Suprapubic skin (tissue), 4 donors: ENCODE data around the gene RIN1. TPM values are rescaled to one million over a fixed set of nuclear protein-coding genes. Genes with fewer than 3 reads are reported as not detected.
A peak's percentile ranks its signal among the peaks of the same experiment; 100 is the strongest.

Experiments used
- DNase-seq, 2 donors: peaks; one replicate each; pipeline ENCODE4 v3.0.0-alpha.2; 2019; ENCODE audit warnings: low spot score in 2 of 2
- H3K27ac ChIP-seq: fragments of 200-600 bp; sonication (generic); one replicate; pipeline ENCODE4 v1.5.1; 2019
- H3K27me3 ChIP-seq: fragments of 200-600 bp; sonication (generic); one replicate; pipeline ENCODE4 v1.5.1; 2019
- H3K36me3 ChIP-seq: fragments of 200-600 bp; sonication (generic); one replicate; pipeline ENCODE4 v1.5.1; 2019
- H3K4me1 ChIP-seq: fragments of 200-600 bp; sonication (generic); one replicate; pipeline ENCODE4 v1.5.1; 2019
- H3K4me3 ChIP-seq: fragments of 200-600 bp; sonication (generic); one replicate; pipeline ENCODE4 v1.5.1; 2019; ENCODE audit warnings: mild to moderate bottlenecking
- H3K9me3 ChIP-seq: fragments of 200-600 bp; sonication (generic); one replicate; pipeline ENCODE4 v1.5.1; 2019
- EP300 ChIP-seq: sonication (generic); formaldehyde crosslinking; IDR thresholded peaks from one replicate; pipeline ENCODE4 v1.6.1; 2017; ENCODE audit warnings: antibody characterized with exemption
- POLR2A ChIP-seq, 2 donors: fragments of 450-650 bp; IDR thresholded peaks; one replicate each; pipeline ENCODE4 v1.6.1; 2017; ENCODE audit warnings: antibody characterized with exemption in 2 of 2, mild to moderate bottlenecking in 2 of 2, moderate library complexity in 2 of 2
- POLR2AphosphoS5 ChIP-seq, 3 donors: sonication (generic); formaldehyde crosslinking; IDR thresholded peaks; one replicate each; pipeline ENCODE4 v1.6.1; 2017; ENCODE audit warnings: antibody characterized with exemption in 3 of 3
- WGBS: methylation state at CpG from one replicate; pipeline ENCODE4 v1.1.5; 2018; 5-methylcytosine and 5-hydroxymethylcytosine counted together
- total RNA-seq, 4 donors: library from RNA; depleted of rRNA; stranded (reverse); fragments of >200 nt; gene quantifications; one replicate each; pipeline ENCODE4 v1.1.0, GENCODE V29; 2016
- TF ChIP-seq, protein P1 (sequence below), 2 donors: fragments of 200-600 bp in 1 of 2; fragments of 450-650 bp in 1 of 2; sonication (generic) in 1 of 2; IDR thresholded peaks; one replicate each; pipeline ENCODE4 v1.5.1; 2016 to 2019; ENCODE audit warnings: antibody characterized with exemption in 2 of 2, mild to moderate bottlenecking in 1 of 2, moderate library complexity in 1 of 2

The RIN1 gene
- total RNA-seq, 4 donors from 2014 or later = 40.3 to 73.6 (median 60.3) TPM

DNA sequence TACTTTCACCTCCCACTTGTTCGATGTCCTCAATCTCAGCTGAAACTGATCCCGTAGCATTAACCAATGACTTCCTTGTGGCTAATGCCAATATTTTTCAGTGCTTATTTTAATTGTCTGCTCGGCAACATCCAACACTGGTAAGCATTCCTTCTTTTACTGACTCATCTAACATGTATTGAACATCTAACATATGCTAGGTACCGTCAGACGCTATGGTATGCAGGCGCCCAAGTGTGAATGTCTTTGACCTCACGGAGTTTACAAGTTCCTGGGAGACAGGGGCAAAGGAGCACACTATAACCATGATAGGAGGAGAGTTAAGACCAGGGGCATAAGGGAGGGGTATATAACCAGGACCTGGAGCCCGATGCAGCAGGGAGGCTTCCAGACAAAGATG is 6.9 kb upstream of the RIN1 start:
- H3K27me3 ChIP-seq = no peaks in the 10 kb centered on the region
- H3K36me3 ChIP-seq = peaks cover 31% of the 10 kb centered on the region
- WGBS = 85% methylated on average over 8 of the region's 8 CpGs
- DNase-seq = no peak
- H3K9me3 ChIP-seq = no peaks in the 10 kb centered on the region
- H3K27ac ChIP-seq = no peak overlapping the region
- H3K4me1 ChIP-seq = peaks cover 57% of the 10 kb centered on the region
- TF ChIP-seq, protein P1, sequence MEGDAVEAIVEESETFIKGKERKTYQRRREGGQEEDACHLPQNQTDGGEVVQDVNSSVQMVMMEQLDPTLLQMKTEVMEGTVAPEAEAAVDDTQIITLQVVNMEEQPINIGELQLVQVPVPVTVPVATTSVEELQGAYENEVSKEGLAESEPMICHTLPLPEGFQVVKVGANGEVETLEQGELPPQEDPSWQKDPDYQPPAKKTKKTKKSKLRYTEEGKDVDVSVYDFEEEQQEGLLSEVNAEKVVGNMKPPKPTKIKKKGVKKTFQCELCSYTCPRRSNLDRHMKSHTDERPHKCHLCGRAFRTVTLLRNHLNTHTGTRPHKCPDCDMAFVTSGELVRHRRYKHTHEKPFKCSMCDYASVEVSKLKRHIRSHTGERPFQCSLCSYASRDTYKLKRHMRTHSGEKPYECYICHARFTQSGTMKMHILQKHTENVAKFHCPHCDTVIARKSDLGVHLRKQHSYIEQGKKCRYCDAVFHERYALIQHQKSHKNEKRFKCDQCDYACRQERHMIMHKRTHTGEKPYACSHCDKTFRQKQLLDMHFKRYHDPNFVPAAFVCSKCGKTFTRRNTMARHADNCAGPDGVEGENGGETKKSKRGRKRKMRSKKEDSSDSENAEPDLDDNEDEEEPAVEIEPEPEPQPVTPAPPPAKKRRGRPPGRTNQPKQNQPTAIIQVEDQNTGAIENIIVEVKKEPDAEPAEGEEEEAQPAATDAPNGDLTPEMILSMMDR (IDR thresholded peaks at IDR 0.05) = no peak
- TF ChIP-seq EP300 (no peak), POLR2A (IDR thresholded peaks at IDR 0.05) (no peak), POLR2AphosphoS5 (IDR thresholded peaks at IDR 0.05) (no peak)
- no peak overlapping the region for H3K4me3 ChIP-seq

DNA sequence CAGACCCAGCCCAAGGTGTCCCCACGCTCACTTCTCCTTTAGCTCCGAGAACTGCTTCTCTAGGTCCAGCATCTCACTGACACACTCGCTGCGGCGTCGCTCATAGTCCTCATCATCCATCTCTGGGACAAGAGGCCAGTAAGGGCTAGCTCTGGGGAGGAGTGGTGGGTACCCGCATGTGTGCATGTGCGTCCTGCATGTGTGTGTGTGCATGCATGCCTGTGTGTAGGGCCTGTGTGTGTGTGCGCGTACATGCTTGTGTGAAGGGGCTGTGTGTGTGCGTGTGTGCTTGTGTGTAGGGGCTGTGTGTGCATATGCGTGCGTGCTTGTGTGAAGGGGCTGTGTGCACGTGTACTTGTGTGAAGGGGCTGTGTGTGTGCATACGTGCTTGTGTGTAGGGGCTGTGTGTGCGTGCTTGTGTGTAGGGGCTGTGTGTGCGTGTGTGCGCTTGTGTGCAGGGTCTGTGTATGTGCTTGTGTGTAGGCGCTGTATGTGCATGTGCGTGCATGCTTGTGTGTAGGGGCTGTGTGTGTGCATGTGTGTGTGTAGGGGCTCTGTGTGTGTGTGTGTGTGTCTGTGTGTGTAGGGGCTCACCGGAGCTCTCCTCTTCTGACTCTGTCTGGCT is 5.4 kb upstream of the RIN1 start:
- 96% methylated on average over 21 of the region's 21 CpGs for WGBS
- Histone ChIP-seq H3K36me3 (peaks cover 41% of the 10 kb centered on the region), H3K27me3 (no peaks in the 10 kb centered on the region), H3K9me3 (no peaks in the 10 kb centered on the region), H3K4me3 (no peak overlapping the region), H3K27ac (no peak overlapping the region), H3K4me1 (peaks cover 64% of the 10 kb centered on the region)
- DNase-seq = no peak
- TF ChIP-seq POLR2AphosphoS5 (IDR thresholded peaks at IDR 0.05) (no peak), EP300 (no peak), POLR2A (IDR thresholded peaks at IDR 0.05) (no peak)
- TF ChIP-seq, protein P1 (IDR thresholded peaks at IDR 0.05) = no peak

DNA sequence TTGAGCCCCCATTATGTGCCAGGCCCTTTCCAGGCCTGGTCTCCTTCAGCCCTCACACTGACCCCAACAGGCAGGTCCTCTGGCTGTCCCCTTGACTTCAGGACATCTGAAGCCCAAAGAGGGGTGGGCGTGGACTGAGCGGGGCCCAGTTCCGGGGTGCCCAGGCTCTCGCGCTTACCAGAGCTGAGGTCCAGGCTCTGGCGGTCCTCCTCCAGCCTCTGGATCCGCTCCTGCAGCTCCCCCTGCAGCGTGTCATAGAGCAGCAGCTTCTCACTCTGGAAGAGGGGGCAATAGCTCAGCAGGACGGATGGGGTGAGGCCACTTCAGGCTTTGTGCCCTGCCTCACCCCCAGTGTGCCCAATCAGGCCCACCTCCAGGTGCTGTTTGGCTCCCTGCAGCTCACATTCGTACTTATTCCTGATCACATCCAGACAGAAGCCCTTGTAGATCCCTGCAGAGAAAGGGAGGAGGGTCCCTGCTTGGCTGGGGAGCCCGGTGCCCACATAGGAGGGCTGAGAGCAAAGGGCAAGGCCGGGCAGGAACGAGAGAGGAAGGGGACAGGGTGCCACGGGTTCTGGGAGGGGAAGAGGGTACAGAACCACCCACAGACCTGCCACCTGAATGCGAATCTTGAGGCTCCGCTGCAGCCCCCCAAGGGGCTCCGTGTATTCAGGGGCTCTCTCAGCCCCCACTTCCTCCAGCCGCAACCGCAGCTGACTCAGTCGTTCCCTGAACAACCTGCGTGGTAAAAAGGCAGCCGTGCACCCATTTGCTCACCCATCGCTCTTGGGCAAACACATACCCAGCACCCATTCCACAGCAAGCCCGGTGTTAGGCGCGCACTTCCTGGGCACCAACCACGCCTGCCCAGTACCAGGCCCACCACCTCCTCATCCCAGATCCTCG is 4.6 kb upstream of the RIN1 start:
- WGBS = 91% methylated on average over 20 of the region's 28 CpGs
- Histone ChIP-seq H3K27me3 (no peaks in the 10 kb centered on the region), H3K4me3 (no peak overlapping the region), H3K36me3 (peaks cover 41% of the 10 kb centered on the region), H3K9me3 (no peaks in the 10 kb centered on the region), H3K27ac (no peak overlapping the region), H3K4me1 (peaks cover 64% of the 10 kb centered on the region)
- TF ChIP-seq POLR2AphosphoS5 (IDR thresholded peaks at IDR 0.05) (no peak), EP300 (no peak), POLR2A (IDR thresholded peaks at IDR 0.05) (no peak)
- TF ChIP-seq, protein P1 (IDR thresholded peaks at IDR 0.05) = no peak
- no peak for DNase-seq

DNA sequence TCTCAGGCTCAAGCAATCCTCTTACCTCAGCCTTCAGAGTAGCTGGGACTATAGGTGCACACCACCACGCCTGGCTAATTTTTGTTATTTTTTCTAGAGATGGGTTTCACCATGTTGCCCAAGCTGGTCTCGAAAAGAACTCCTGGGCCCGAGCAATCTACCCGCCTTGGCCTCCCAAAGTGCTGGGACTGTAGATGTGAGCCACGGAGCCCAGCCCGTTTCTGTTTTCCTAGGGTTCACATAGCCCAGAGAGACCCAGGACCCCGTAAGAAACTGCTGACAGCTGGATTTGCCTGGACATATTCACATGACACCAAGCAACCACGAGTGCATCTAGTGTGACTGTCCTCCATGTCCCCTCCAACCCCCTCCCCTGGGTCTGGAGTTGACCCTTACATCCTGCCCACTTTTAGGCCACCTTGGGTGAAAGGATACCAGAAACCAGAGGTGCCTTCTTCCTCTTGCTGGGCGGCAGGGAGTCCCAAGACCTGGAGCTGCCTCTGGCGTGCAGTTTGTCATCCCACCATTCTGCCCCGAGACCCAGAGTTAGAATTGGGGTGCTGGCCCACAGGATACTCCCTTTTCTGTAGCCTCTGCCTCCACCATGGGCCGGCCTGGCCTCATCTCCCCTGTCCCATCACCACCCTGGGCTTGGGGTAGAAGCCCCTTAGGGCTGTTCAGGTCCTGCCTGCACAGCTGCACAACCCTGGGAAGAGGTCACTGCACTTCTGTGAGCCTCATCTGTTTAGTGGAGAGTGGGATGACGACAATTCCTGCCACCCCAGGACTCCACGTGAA is 3.7 kb upstream of the RIN1 start:
- TF ChIP-seq EP300 = no peak
- no peak for TF ChIP-seq POLR2AphosphoS5 (IDR thresholded peaks at IDR 0.05)
- TF ChIP-seq, protein P1 (IDR thresholded peaks at IDR 0.05) = no peak
- TF ChIP-seq POLR2A (IDR thresholded peaks at IDR 0.05) = no peak
- Histone ChIP-seq H3K9me3 (no peaks in the 10 kb centered on the region), H3K27me3 (no peaks in the 10 kb centered on the region), H3K4me3 (no peak overlapping the region), H3K36me3 (peaks cover 41% of the 10 kb centered on the region), H3K27ac (peak overlapping the region; percentile 55), H3K4me1 (peaks cover 65% of the 10 kb centered on the region)
- 80% methylated on average over 13 of the region's 14 CpGs for WGBS
- no peak for DNase-seq
